OCI-LY7 (cell line): Measurements from ENCODE around the gene CCDC170. TPM values are rescaled to one million over a fixed set of nuclear protein-coding genes. Genes with fewer than 3 reads are reported as not detected.

Experiments used
- BruUV-seq: library from RNA; stranded (reverse); fragments of 400-500 nt; replicated peaks from 2 replicates; lab custom pipeline; 2021; lab: Mats Ljungman, UMichigan
- CTCF ChIA-PET: fragments of 300-600 bp; sonication (Branson Sonifier 250); formaldehyde crosslinking; loops from one replicate; lab custom pipeline; 2022; ENCODE audit warnings: antibody characterized with exemption; ENCODE audit not compliant: unreplicated experiment; lab: Charles Lee
- POLR2A ChIA-PET: fragments of 300-600 bp; sonication (Branson Sonifier 250); formaldehyde crosslinking; loops from one replicate; lab custom pipeline; 2022; ENCODE audit warnings: antibody characterized with exemption; lab: Charles Lee
- DNase-seq: peaks from one replicate; pipeline ENCODE4 v3.0.0-alpha.2; 2015; ENCODE audit warnings: low spot score
- H2AFZ ChIP-seq: fragments of 200-600 bp; sonication (generic), shearing (Covaris generic); 2 replicates; pipeline ENCODE4 v1.6.1; 2014; ENCODE audit warnings: mild to moderate bottlenecking, antibody characterized with exemption, low read length, moderate library complexity
- H3K27ac ChIP-seq: fragments of 200-600 bp; sonication (generic); 2 replicates; pipeline ENCODE4 v1.5.1; 2014; ENCODE audit warnings: mixed run types, low read depth, mild to moderate bottlenecking, moderate library complexity, low read length, inconsistent platforms; ENCODE audit not compliant: poor library complexity, severe bottlenecking
- H3K36me3 ChIP-seq: fragments of 200-600 bp; sonication (generic); 2 replicates; pipeline ENCODE4 v1.6.1; 2014; ENCODE audit warnings: mild to moderate bottlenecking, antibody characterized with exemption, low read length, moderate library complexity, mixed read lengths; ENCODE audit not compliant: insufficient read depth
- H3K4me1 ChIP-seq: fragments of 200-600 bp; sonication (generic); 2 replicates; pipeline ENCODE4 v1.5.1; 2014; ENCODE audit warnings: mild to moderate bottlenecking, low read length; ENCODE audit not compliant: insufficient read depth, poor library complexity, severe bottlenecking
- H3K4me2 ChIP-seq: fragments of 200-600 bp; sonication (generic); 2 replicates; pipeline ENCODE4 v1.6.1; 2014; ENCODE audit warnings: mild to moderate bottlenecking, low read length
- H3K4me3 ChIP-seq: fragments of 200-600 bp; sonication (generic); 2 replicates; pipeline ENCODE4 v1.5.1; 2014; ENCODE audit warnings: mild to moderate bottlenecking, low read depth, low read length; ENCODE audit not compliant: poor library complexity, severe bottlenecking
- H3K79me2 ChIP-seq: fragments of 200-600 bp; sonication (generic); 2 replicates; pipeline ENCODE4 v1.6.1; 2016; ENCODE audit warnings: low read depth, mild to moderate bottlenecking, low read length, moderate library complexity, mixed read lengths; ENCODE audit not compliant: insufficient read depth
- H3K9me2 ChIP-seq: fragments of 200-600 bp; sonication (generic); 2 replicates; pipeline ENCODE4 v1.6.1; 2016; ENCODE audit warnings: mild to moderate bottlenecking, low read length, mixed read lengths; ENCODE audit not compliant: insufficient read depth
- H3K9me3 ChIP-seq: fragments of 200-600 bp; sonication (generic); 2 replicates; pipeline ENCODE4 v1.6.1; 2014; ENCODE audit warnings: mild to moderate bottlenecking, mixed run types, low read length, mixed read lengths
- H4K20me1 ChIP-seq: fragments of 200-600 bp; sonication (generic); 2 replicates; pipeline ENCODE4 v1.6.1; 2014; ENCODE audit warnings: mild to moderate bottlenecking, antibody characterized with exemption, low read length, moderate library complexity, mixed read lengths; ENCODE audit not compliant: insufficient read depth
- EZH2phosphoT487 ChIP-seq: fragments of 200-600 bp; sonication (generic); IDR thresholded peaks from 2 replicates; pipeline ENCODE4 v1.6.1; 2018; ENCODE audit warnings: low read depth, borderline replicate concordance, mild to moderate bottlenecking, mixed run types, antibody characterized with exemption, low read length, moderate library complexity, mixed read lengths
- intact Hi-C: fragments of 100-400 bp; cut with micrococcal nuclease; formaldehyde crosslinking; loops from one replicate; pipeline ENCODE4 v1.10.0; 2022; ENCODE audit not compliant: unreplicated experiment
- total RNA-seq, 2 experiments: library from RNA; depleted of rRNA in 1 of 2; stranded (reverse); fragments of >200 nt in 1 of 2; shearing (Covaris generic) in 1 of 2; gene quantifications; 2 replicates each; pipeline ENCODE4 v1.2.3, GENCODE V29; 2014 to 2022
- TF ChIP-seq, protein P1 (sequence below): fragments of 200-600 bp; sonication (generic); conservative IDR thresholded peaks from 2 replicates; pipeline ENCODE4 v1.5.1; 2014; ENCODE audit warnings: mild to moderate bottlenecking, antibody characterized with exemption, low read length, moderate library complexity, mixed read lengths

Gene CCDC170
- total RNA-seq, 2 experiments from 2014 or later = not detected

DNA sequence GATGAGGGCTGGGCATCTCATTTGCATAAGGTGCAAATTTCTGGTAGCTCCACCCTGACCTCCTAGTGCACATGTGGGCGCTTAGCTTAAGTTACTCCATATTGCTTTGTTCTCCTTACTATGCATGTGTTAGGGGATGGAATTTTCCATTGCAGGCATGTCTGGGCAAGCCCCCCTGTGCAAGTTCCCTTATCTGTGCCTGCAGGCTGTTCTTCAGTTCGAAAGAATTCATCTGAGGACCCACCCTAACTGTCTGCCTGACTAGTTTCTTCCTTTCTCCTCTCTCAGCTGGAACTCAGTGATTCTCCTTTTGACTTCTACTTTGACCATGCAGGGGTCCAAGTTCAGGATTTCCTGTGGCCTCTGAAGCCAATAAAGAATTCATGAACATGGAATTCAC is 30.2 kb downstream of the CCDC170 start:
- H2AFZ ChIP-seq = no peak overlapping the region
- no peak overlapping the region for H3K4me3 ChIP-seq
- no peaks in the 10 kb centered on the region for H3K9me3 ChIP-seq
- no peaks in the 10 kb centered on the region for H3K79me2 ChIP-seq
- intact Hi-C loops = no loop called here
- DNase-seq = no peak
- ChIA-PET POLR2A (no interaction called here), CTCF (no interaction called here)
- no peaks in the 10 kb centered on the region for H4K20me1 ChIP-seq
- H3K4me1 ChIP-seq = no peaks in the 10 kb centered on the region
- H3K36me3 ChIP-seq = no peaks in the 10 kb centered on the region
- BruUV-seq = no TSS peak
- H3K4me2 ChIP-seq = no peak overlapping the region
- no peak overlapping the region for H3K27ac ChIP-seq
- H3K9me2 ChIP-seq = no peaks in the 10 kb centered on the region
- TF ChIP-seq, protein P1, sequence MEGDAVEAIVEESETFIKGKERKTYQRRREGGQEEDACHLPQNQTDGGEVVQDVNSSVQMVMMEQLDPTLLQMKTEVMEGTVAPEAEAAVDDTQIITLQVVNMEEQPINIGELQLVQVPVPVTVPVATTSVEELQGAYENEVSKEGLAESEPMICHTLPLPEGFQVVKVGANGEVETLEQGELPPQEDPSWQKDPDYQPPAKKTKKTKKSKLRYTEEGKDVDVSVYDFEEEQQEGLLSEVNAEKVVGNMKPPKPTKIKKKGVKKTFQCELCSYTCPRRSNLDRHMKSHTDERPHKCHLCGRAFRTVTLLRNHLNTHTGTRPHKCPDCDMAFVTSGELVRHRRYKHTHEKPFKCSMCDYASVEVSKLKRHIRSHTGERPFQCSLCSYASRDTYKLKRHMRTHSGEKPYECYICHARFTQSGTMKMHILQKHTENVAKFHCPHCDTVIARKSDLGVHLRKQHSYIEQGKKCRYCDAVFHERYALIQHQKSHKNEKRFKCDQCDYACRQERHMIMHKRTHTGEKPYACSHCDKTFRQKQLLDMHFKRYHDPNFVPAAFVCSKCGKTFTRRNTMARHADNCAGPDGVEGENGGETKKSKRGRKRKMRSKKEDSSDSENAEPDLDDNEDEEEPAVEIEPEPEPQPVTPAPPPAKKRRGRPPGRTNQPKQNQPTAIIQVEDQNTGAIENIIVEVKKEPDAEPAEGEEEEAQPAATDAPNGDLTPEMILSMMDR = no peak

DNA sequence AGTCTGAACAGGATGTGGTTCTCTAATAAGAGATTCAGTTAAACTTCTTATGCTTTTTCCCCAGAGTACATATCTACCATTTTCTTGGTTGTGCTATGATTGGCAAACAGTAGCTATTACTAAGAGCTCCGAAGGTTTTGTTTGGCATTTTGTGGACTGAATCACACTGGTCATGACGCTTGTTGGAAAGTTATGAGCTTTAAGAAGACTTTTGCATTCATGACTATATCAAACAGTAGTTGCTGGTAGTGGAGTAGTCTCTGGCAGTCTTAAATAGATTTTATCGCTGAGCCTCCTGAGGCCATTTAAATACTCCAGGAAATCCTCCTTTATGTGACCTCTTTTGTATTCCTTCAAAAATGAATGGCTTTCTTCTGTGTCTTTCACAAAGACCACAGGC is 40.8 kb downstream of the CCDC170 start:
- no TSS peak for BruUV-seq
- Histone ChIP-seq H3K4me1 (no peaks in the 10 kb centered on the region), H3K9me2 (no peaks in the 10 kb centered on the region), H4K20me1 (no peaks in the 10 kb centered on the region), H3K79me2 (no peaks in the 10 kb centered on the region), H3K36me3 (no peaks in the 10 kb centered on the region), H2AFZ (no peak overlapping the region), H3K9me3 (no peaks in the 10 kb centered on the region), H3K4me2 (no peak overlapping the region), H3K4me3 (no peak overlapping the region), H3K27ac (no peak overlapping the region)
- ChIA-PET POLR2A (no interaction called here), CTCF (no interaction called here)
- DNase-seq = no peak
- intact Hi-C loops = no loop called here
- TF ChIP-seq, protein P1 = no peak
- TF ChIP-seq EZH2phosphoT487 = no peak

- BruUV-seq = no TSS peak
- CTCF ChIA-PET = no interaction called here
- POLR2A ChIA-PET = interaction anchor here (0.6 to 1.1 kb wide), 2 partner anchors 8 to 54 kb away, joined by 3 to 8 read pairs; no protein-coding TSS in a partner anchor
- H3K27ac ChIP-seq = no peak overlapping the region
- H3K4me3 ChIP-seq = no peak overlapping the region
- H2AFZ ChIP-seq = no peak overlapping the region
- no peaks in the 10 kb centered on the region for H3K9me2 ChIP-seq
- intact Hi-C loops = no loop called here
- no peaks in the 10 kb centered on the region for H4K20me1 ChIP-seq
- no peak overlapping the region for H3K4me2 ChIP-seq
- no peaks in the 10 kb centered on the region for H3K79me2 ChIP-seq
- no peak for DNase-seq
- no peaks in the 10 kb centered on the region for H3K4me1 ChIP-seq
- H3K9me3 ChIP-seq = no peaks in the 10 kb centered on the region
- no peaks in the 10 kb centered on the region for H3K36me3 ChIP-seq
- TF ChIP-seq, protein P1 = no peak
- no peak for TF ChIP-seq EZH2phosphoT487
Measured at GRCh38 chr6:151535476-151536187, 41.8 kb downstream of the CCDC170 start.
